ENCODE data around the gene CDH8.
"Not testable (repeated sequence)": the region's sequence is repeated elsewhere in the genome, so short reads cannot be mapped to it uniquely, and the experiment has no call there.

Gene CDH8

DNA sequence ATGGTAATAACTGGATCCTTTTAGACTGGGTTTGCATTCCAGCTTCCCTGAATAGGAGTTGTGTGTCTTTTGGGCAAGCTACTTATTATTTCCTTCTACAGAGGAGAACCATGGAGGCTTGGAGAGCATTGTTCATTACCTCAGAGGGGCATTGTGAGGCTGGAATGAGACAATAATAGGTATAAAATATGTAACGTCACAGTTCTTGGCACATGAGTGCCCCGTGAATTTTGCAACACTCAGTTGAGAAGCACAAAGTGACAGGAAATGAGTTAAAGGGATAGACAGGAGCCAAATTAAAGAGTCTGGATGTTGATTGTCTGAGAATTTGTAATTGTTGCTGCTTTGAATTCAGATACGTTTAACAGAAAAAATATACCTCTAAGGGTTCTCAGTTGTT lies 92.2 kb downstream of the CDH8 start:
- Histone ChIP-seq H3K36me3 (ENCODE audit: control insufficient read depth in 2 of 2, insufficient read depth in 2 of 2, low read length in 2 of 2) (no peaks in the 10 kb centered on the region), H3K4me3 (ENCODE audit: low read length in 2 of 2) (no peak overlapping the region), H3K4me1 (ENCODE audit: control insufficient read depth in 2 of 2, insufficient read depth in 2 of 2, low read length in 2 of 2) (no peaks in the 10 kb centered on the region), H3K9ac (ENCODE audit: low read depth in 1 of 2, low read length in 2 of 2) (no peak overlapping the region), H3K27ac (ENCODE audit: low read depth in 2 of 2, low read length in 2 of 2) (no peak overlapping the region), H3K9me3 (ENCODE audit: control insufficient read depth in 2 of 2, low read length in 2 of 2) (no peaks in the 10 kb centered on the region), H3K27me3 (ENCODE audit: control insufficient read depth in 2 of 2, insufficient read depth in 2 of 2, low read length in 2 of 2) (no peaks in the 10 kb centered on the region)

DNA sequence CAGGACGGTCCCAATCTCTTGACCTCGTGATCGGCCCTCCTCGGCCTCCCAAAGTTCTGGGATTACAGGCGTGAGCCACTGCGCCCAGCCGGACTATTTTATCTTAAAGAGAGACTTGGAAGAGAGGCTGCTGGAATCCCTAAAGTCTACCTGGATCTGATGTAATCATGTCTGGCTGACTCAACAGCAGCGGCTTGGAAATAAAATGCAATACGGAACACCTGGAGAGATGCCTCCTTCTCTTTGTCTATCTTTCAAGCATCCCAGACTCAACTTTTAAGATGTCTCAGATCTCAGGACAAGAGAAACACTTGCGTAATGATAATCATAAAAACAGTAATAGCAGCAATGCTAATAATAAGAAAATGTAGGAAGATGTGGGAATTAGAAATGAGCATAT lies 95.6 kb downstream of the CDH8 start:
- no peak overlapping the region for H3K9ac ChIP-seq (ENCODE audit: low read depth in 1 of 2, low read length in 2 of 2)
- H3K27me3 ChIP-seq (ENCODE audit: control insufficient read depth in 2 of 2, insufficient read depth in 2 of 2, low read length in 2 of 2): no peaks in the 10 kb centered on the region
- no peaks in the 10 kb centered on the region for H3K9me3 ChIP-seq (ENCODE audit: control insufficient read depth in 2 of 2, low read length in 2 of 2)
- no peaks in the 10 kb centered on the region for H3K4me1 ChIP-seq (ENCODE audit: control insufficient read depth in 2 of 2, insufficient read depth in 2 of 2, low read length in 2 of 2)
- no peak overlapping the region for H3K4me3 ChIP-seq (ENCODE audit: low read length in 2 of 2)
- H3K27ac ChIP-seq (ENCODE audit: low read depth in 2 of 2, low read length in 2 of 2): no peak overlapping the region
- H3K36me3 ChIP-seq (ENCODE audit: control insufficient read depth in 2 of 2, insufficient read depth in 2 of 2, low read length in 2 of 2): no peaks in the 10 kb centered on the region

DNA sequence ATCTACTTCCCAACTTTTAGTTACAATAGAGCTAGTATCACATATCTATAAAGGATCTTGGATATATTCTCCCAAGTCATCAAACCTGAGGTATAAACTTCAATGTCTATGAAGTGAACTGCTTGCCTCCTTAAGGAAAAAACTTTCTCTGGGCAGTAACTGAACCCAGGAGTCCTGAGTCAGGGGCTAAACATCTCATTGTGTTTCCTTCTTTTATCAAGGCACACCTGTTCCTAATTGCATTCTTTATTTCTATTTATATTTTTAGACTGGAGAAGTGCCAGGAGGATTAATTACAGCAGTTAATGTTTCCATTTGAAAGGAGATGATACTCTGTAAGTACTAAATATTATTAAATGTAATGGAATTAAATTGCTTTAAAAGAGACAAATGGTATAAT lies 98.6 kb downstream of the CDH8 start:
- Histone ChIP-seq H3K36me3 (ENCODE audit: control insufficient read depth in 2 of 2, insufficient read depth in 2 of 2, low read length in 2 of 2) (no peaks in the 10 kb centered on the region), H3K4me1 (ENCODE audit: control insufficient read depth in 2 of 2, insufficient read depth in 2 of 2, low read length in 2 of 2) (no peaks in the 10 kb centered on the region), H3K9me3 (ENCODE audit: control insufficient read depth in 2 of 2, low read length in 2 of 2) (no peaks in the 10 kb centered on the region), H3K27me3 (ENCODE audit: control insufficient read depth in 2 of 2, insufficient read depth in 2 of 2, low read length in 2 of 2) (no peaks in the 10 kb centered on the region), H3K9ac (ENCODE audit: low read depth in 1 of 2, low read length in 2 of 2) (no peak overlapping the region), H3K27ac (ENCODE audit: low read depth in 2 of 2, low read length in 2 of 2) (no peak overlapping the region), H3K4me3 (ENCODE audit: low read length in 2 of 2) (no peak overlapping the region)

DNA sequence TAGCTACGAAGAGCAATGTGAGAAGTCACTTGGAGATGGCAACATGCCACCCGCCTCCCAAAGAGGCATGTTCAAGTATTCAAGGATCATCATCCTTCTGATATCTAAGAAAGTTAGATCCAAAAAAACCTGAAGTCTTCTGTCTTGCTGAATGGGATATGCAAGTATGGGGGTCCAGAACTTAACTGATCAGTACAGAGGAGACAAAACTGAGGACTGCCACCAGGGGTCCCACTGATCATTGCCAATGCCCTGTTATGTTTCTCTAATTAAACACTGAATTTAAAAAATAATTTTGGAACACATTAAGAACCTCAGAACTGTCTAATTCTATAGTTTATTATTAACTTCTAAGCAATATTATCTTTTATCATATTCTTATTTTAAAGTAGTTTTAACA lies 99.7 kb downstream of the CDH8 start:
- no peak overlapping the region for H3K4me3 ChIP-seq (ENCODE audit: low read length in 2 of 2)
- no peak overlapping the region for H3K27ac ChIP-seq (ENCODE audit: low read depth in 2 of 2, low read length in 2 of 2)
- H3K9me3 ChIP-seq (ENCODE audit: control insufficient read depth in 2 of 2, low read length in 2 of 2): no peaks in the 10 kb centered on the region
- no peaks in the 10 kb centered on the region for H3K36me3 ChIP-seq (ENCODE audit: control insufficient read depth in 2 of 2, insufficient read depth in 2 of 2, low read length in 2 of 2)
- H3K4me1 ChIP-seq (ENCODE audit: control insufficient read depth in 2 of 2, insufficient read depth in 2 of 2, low read length in 2 of 2): no peaks in the 10 kb centered on the region
- H3K27me3 ChIP-seq (ENCODE audit: control insufficient read depth in 2 of 2, insufficient read depth in 2 of 2, low read length in 2 of 2): no peaks in the 10 kb centered on the region
- H3K9ac ChIP-seq (ENCODE audit: low read depth in 1 of 2, low read length in 2 of 2): no peak overlapping the region

DNA sequence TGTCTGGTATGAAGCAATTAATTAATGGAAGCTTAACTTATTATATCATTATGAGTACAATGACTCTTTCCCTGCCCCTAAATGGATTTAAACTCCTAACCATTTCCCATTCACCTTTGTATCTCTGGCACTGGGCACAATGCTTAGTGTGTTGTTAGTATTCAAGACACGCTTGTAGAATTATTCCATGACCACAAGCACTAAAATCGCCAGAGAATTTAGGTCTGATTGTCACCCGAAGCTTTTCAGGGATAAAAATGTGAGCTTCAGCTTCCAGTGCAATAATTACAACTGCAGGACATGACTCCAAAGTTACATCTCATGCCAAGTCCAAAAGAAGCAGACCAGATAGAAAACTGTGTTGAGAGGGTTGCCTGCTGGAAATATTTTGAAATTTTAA lies 101.6 kb downstream of the CDH8 start:
- no peaks in the 10 kb centered on the region for H3K9me3 ChIP-seq (ENCODE audit: control insufficient read depth in 2 of 2, low read length in 2 of 2)
- H3K9ac ChIP-seq (ENCODE audit: low read depth in 1 of 2, low read length in 2 of 2): no peak overlapping the region
- H3K36me3 ChIP-seq (ENCODE audit: control insufficient read depth in 2 of 2, insufficient read depth in 2 of 2, low read length in 2 of 2): no peaks in the 10 kb centered on the region
- H3K27me3 ChIP-seq (ENCODE audit: control insufficient read depth in 2 of 2, insufficient read depth in 2 of 2, low read length in 2 of 2): no peaks in the 10 kb centered on the region
- H3K27ac ChIP-seq (ENCODE audit: low read depth in 2 of 2, low read length in 2 of 2): no peak overlapping the region
- no peaks in the 10 kb centered on the region for H3K4me1 ChIP-seq (ENCODE audit: control insufficient read depth in 2 of 2, insufficient read depth in 2 of 2, low read length in 2 of 2)
- no peak overlapping the region for H3K4me3 ChIP-seq (ENCODE audit: low read length in 2 of 2)

DNA sequence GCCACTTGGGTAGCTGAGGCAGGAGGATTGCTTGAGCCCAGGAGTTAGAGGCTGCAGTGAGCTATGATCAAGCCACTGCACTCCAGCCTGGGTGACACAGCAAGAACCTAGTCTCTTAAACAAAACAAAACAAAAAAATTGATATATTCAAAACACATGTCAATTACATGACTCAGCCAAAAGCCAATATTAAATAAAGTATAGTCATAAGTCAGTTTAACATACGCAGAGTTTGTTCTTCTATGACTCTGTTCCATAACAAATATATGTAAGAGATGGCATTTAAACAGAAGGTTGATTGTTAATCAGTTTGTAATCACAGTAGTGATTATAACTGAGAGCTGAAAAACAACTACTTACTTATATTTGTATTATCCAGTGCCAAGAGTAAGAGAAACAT lies 106.5 kb downstream of the CDH8 start:
- Histone ChIP-seq H3K9ac (ENCODE audit: low read depth in 1 of 2, low read length in 2 of 2) (no peak overlapping the region), H3K27ac (ENCODE audit: low read depth in 2 of 2, low read length in 2 of 2) (no peak overlapping the region), H3K4me1 (ENCODE audit: control insufficient read depth in 2 of 2, insufficient read depth in 2 of 2, low read length in 2 of 2) (no peaks in the 10 kb centered on the region), H3K36me3 (ENCODE audit: control insufficient read depth in 2 of 2, insufficient read depth in 2 of 2, low read length in 2 of 2) (no peaks in the 10 kb centered on the region), H3K9me3 (ENCODE audit: control insufficient read depth in 2 of 2, low read length in 2 of 2) (no peaks in the 10 kb centered on the region), H3K27me3 (ENCODE audit: control insufficient read depth in 2 of 2, insufficient read depth in 2 of 2, low read length in 2 of 2) (no peaks in the 10 kb centered on the region), H3K4me3 (ENCODE audit: low read length in 2 of 2) (no peak overlapping the region)

DNA sequence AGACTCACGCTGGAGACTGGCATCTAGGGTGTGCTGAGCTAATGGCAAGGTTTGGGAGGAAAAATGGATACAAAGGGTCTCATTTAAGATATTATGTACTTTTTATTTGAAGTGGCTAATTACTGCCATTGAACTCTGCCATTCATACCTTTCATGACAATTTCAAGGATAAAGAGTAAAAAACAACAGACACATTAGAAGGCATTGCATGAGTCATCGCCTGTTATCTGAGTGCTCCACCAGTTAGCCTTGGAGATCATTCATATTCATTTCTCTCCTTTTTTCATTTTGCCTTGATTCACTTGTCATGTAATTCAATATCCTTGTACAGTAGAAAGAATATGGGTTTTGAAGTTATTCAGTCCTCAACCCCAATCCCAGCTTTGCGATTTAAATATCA lies 109.5 kb downstream of the CDH8 start:
- Histone ChIP-seq H3K9ac (ENCODE audit: low read depth in 1 of 2, low read length in 2 of 2) (no peak overlapping the region), H3K36me3 (ENCODE audit: control insufficient read depth in 2 of 2, insufficient read depth in 2 of 2, low read length in 2 of 2) (no peaks in the 10 kb centered on the region), H3K4me1 (ENCODE audit: control insufficient read depth in 2 of 2, insufficient read depth in 2 of 2, low read length in 2 of 2) (no peaks in the 10 kb centered on the region), H3K4me3 (ENCODE audit: low read length in 2 of 2) (no peak overlapping the region), H3K27me3 (ENCODE audit: control insufficient read depth in 2 of 2, insufficient read depth in 2 of 2, low read length in 2 of 2) (no peaks in the 10 kb centered on the region), H3K9me3 (ENCODE audit: control insufficient read depth in 2 of 2, low read length in 2 of 2) (no peaks in the 10 kb centered on the region), H3K27ac (ENCODE audit: low read depth in 2 of 2, low read length in 2 of 2) (no peak overlapping the region)

DNA sequence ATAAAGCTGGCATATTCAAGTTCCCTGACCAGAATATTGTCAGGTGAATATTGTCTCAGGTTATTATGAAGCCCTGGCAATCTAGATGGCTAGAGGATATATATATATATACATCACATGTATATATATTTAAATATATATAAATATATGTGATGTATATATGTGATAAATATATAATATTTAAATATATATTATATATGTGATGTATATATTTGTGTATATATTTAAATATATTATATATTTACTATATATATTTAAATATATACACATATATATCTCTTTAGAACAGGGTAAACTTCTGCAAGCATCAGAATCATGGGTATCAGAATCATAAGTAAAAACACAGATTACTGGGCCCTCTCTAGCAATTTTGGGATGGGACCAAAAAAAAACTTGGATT lies 112.6 kb downstream of the CDH8 start:
- no peaks in the 10 kb centered on the region for H3K9me3 ChIP-seq (ENCODE audit: control insufficient read depth in 2 of 2, low read length in 2 of 2)
- H3K4me1 ChIP-seq (ENCODE audit: control insufficient read depth in 2 of 2, insufficient read depth in 2 of 2, low read length in 2 of 2): no peaks in the 10 kb centered on the region
- no peak overlapping the region for H3K9ac ChIP-seq (ENCODE audit: low read depth in 1 of 2, low read length in 2 of 2)
- H3K27ac ChIP-seq (ENCODE audit: low read depth in 2 of 2, low read length in 2 of 2): no peak overlapping the region
- no peaks in the 10 kb centered on the region for H3K36me3 ChIP-seq (ENCODE audit: control insufficient read depth in 2 of 2, insufficient read depth in 2 of 2, low read length in 2 of 2)
- no peaks in the 10 kb centered on the region for H3K27me3 ChIP-seq (ENCODE audit: control insufficient read depth in 2 of 2, insufficient read depth in 2 of 2, low read length in 2 of 2)
- no peak overlapping the region for H3K4me3 ChIP-seq (ENCODE audit: low read length in 2 of 2)

DNA sequence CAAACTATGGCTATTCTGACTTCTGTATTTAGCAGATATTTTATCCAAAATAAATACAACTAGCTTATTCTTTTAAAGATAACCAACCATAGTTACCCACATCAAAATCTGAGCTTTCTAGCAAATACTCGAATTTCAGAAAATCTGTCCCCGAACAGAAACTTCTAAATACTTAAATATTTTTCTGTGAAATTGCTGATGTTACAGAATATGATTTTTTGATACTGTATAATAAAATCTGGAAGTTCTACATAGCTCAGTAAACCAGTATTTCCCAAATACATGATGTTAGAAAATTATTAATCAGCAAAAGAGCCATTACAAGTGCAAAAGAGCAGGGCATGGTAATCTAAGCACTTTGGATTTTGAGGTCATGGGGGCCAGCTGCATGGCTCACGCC lies 114.9 kb downstream of the CDH8 start:
- Histone ChIP-seq H3K9me3 (ENCODE audit: control insufficient read depth in 2 of 2, low read length in 2 of 2) (peaks cover 0 to 3% of the 10 kb centered on the region in 2 donors), H3K36me3 (ENCODE audit: control insufficient read depth in 2 of 2, insufficient read depth in 2 of 2, low read length in 2 of 2) (no peaks in the 10 kb centered on the region), H3K4me3 (ENCODE audit: low read length in 2 of 2) (no peak overlapping the region), H3K27me3 (ENCODE audit: control insufficient read depth in 2 of 2, insufficient read depth in 2 of 2, low read length in 2 of 2) (no peaks in the 10 kb centered on the region), H3K4me1 (ENCODE audit: control insufficient read depth in 2 of 2, insufficient read depth in 2 of 2, low read length in 2 of 2) (no peaks in the 10 kb centered on the region), H3K27ac (ENCODE audit: low read depth in 2 of 2, low read length in 2 of 2) (no peak overlapping the region), H3K9ac (ENCODE audit: low read depth in 1 of 2, low read length in 2 of 2) (no peak overlapping the region)

DNA sequence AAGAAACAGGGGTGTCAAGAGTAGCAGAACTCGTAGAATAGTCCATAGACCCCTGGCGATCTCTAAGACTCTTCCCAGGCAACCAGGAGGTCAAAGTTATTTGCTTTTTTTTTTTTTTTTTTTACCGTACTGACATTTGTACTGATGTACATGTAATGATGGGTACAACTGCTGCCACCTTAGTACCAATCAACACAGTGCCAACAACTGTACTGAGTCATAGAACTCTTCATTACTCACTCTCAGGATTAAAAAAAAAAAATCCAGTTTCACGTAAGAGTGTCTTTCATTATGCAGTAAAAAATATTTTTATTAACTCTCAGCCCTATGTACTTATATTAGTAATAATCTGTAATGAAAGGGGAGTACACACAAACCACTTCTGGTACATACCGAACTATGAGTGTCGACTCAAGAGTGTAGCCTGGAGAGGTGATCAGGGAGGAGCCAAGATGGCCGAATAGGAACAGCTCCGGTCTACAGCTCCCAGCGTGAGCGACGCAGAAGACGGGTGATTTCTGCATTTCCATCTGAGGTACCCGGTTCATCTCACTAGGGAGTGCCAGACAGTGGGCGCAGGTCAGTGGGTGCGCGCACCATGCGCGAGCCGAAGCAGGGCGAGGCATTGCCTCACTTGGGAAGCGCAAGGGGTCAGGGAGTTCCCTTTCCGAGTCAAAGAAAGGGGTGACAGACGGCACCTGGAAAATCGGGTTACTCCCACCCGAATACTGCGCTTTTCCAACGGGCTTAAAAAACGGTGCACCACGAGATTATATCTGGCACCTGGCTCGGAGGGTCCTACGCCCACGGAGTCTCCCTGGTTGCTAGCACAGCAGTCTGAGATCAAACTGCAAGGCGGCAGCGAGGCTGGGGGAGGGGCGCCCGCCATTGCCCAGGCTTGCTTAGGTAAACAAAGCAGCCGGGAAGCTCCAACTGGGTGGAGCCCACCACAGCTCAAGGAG lies 118.1 kb downstream of the CDH8 start:
- H3K36me3 ChIP-seq (ENCODE audit: control insufficient read depth in 2 of 2, insufficient read depth in 2 of 2, low read length in 2 of 2); H3K9ac ChIP-seq (ENCODE audit: low read depth in 1 of 2, low read length in 2 of 2); H3K27me3 ChIP-seq (ENCODE audit: control insufficient read depth in 2 of 2, insufficient read depth in 2 of 2, low read length in 2 of 2); H3K9me3 ChIP-seq (ENCODE audit: control insufficient read depth in 2 of 2, low read length in 2 of 2); H3K4me3 ChIP-seq (ENCODE audit: low read length in 2 of 2); H3K27ac ChIP-seq (ENCODE audit: low read depth in 2 of 2, low read length in 2 of 2); H3K4me1 ChIP-seq (ENCODE audit: control insufficient read depth in 2 of 2, insufficient read depth in 2 of 2, low read length in 2 of 2): not testable (repeated sequence)
